NCI-H146 treated with DMSO at 0.1 percent for 48 hours (cell line): ENCODE results near the gene FBXW8.

Source experiments
- DNase-seq: peaks from one replicate; lab custom pipeline; 2025; ENCODE audit not compliant: unreplicated experiment; lab: John Stamatoyannopoulos, UW

Gene FBXW8

DNA sequence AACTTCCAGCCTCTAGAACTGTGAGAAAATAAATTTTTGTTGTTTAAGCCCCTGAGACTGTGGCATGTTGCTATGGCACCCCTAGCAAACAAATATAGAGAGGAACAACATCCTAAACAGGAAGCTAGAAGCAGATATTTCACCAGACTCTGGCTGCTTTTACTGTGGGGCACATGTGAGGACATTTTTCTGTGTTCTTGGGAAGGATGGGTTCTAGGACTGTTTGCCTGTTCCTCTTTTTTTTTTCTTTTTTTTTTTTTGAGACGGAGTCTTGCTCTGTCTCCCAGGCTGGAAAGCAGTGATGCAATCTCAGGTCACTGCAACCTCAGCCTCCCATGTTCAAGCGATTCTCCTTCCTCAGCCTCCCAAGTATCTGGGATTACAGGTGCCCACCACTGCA is 25.3 kb upstream of the FBXW8 start:
- DNase-seq: no peak

DNA sequence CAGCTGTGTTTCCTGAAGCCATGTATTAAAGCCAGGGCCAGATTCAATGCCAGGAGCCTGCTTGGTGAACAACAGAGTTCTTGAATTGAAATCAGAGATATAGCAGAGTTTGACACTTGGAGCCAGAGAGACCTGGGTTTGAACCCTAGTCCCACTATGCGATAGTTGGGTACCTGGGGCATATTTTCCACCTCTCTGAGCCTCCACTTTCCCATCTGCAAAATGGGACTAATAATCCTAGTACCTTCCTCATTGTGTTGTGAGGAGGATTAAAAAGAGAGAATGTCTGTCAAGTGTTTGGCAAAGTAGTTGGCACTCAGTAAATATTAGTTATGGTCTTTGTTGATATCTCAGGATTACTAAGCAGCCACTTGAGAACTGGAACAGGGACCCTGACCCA is 23.5 kb upstream of the FBXW8 start:
- DNase-seq: no peak

DNA sequence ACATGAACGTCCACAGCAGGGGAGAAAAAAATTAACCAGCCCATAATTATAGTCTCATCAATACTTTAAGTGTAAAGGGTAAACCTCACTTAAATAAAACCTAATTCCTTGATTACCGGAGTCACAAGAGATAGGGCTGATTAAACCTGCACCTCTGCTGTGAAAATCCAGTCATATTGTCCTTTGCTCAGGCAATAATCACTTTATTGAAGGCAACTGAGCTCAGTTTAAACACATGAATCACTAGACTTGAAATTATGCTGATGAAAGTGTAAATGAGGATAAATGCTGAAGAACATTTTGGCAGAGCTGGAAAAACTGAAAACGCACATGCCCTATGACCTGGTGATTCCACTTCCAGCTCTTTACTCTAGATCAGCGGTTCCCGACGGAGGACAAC is 22.9 kb upstream of the FBXW8 start:
- DNase-seq: peak; percentile 22

DNA sequence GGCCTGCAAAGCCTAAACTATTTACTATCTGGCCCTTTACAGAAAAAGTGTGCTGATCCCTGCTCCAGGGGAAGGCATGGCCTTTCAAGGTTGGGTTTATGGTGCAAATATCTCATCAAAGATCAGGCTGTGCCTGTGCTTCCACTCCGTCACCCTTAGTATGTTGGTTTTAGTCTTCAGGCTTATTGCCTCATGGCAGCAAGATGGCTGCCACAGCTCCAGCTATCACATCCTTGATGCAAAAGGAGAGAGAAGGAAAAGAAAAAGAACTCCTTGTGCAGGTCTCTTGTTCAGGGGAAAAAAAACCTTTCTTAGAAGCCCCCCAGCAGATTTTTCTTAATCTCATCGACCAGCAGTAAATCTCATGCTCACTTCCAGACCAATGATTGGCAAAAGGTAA is 20.4 kb upstream of the FBXW8 start:
- DNase-seq: no peak

DNA sequence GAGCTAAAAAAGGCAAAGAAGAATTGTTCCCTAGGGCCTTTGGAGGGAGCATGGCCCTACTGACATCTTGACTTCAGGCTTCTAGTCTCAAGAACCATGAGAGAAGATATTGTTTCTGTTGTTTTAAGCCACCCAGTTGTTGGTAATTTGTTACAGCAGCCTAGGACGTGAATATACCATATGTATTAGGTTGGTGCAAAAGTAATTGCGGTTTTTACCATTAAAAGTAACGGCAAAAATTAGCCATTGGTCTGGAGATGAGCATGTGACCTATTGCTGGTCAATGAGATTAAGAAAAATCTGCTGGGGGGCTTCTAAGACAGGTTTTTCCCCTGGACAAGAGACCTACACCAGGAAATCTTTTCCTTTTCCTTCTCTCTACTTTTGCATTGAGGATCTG is 19.7 kb upstream of the FBXW8 start:
- no peak for DNase-seq

DNA sequence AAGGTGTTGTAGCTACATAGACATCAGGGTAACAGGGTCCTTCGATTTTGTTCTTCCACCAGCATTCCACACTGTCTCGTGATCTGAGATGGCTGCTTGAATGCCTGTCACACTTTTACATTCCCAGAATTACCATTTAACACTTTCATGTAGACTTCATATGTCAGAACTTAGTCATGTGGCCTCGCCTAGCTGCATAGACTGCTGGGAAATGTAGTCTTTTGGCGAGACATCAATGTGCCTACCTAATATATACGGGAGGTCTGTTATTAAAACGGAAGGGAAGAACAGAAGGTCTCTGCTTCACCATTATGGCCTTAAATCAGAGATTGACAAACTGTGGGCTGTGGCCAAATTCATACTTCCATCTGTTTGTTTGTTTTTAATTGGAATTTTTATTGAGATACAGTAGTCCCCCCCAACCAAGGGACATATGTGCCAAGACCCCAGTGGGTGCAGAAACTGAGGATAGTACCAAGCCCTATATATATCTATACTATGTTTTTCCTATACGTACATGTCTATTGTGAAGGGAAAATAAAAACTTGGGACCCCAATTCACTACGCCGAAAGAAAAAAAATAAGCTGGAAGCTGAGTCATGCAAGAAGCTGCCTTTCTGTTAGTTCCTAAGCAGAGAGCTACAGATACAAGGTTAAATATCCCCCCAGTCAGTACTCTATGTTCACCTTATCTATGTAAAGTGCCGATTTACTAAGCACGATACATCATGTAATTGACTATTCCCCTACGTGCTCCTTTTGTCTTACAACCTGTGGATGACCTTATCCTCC is 18.2 kb upstream of the FBXW8 start:
- DNase-seq: no peak

GRCh38 chr12:116894913-116895312 is 15.8 kb upstream of the FBXW8 start:
- no peak for DNase-seq

DNA sequence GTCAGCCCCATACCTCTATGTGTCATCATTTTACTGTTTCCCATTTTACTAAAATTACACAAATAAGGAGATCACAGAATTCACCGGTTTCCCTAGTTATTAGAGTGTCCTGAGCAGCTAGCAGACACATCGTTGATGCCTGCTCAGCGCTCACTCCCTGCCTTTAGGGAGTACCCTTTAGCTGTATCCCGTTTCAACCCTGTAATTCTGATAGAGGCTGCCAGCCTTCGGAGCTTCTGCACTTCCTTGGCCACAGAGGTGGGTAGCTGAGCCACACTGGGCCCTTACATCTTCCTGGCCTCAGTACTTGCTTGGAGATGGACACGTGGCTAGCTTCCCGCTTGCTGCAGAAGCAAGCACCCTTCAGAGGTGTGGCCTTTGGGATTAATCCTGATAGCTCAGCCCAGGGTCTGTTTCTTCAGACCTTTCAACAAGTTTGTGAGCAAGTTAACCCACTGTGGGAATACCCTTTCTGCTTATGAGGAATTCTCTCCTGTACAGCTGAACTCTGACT is 14.3 kb upstream of the FBXW8 start:
- DNase-seq: no peak

GRCh38 chr12:116897476-116897875 is 13.3 kb upstream of the FBXW8 start:
- DNase-seq: no peak

DNA sequence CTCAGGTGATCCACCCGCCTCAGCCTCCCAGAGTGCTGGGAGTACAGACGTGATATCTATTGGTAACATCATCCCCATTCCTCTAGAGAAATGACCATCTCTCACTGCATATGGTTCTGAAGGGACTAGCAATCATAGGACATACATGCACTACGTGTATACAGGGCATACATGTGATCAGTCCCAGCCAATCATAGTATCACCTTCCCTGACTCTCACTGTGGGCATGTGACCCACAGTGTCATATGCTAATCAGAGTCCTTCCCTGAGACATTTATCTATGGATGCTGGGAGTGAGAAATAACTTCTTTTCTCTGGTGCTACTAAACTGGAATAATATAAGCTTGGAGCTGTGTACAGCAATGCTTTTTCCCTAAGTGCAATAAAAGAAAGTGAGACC is 12.1 kb upstream of the FBXW8 start:
- no peak for DNase-seq

DNA sequence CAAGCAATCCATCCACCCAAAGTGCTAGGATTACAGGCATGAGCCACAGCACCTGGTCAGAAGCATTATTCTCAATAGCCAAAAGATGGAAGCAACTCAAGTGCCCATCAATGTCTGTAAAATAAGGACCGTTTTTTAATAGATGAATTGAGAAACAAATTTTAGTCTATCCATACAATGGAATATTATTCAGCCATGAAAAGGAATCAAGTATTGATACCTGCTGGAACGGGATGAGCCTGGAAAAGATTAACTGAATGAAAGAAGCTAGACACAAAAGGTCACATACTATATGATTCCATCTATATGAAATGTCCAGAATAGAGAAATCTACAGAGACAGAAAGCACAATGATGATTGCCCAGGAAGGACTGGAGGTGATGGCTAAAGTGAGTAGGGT is 9.1 kb upstream of the FBXW8 start:
- no peak for DNase-seq

- DNase-seq: no peak
Measured at GRCh38 chr12:116903818-116904217, 6.9 kb upstream of the FBXW8 start.

- no peak for DNase-seq
Measured at GRCh38 chr12:116906285-116906684, 4.5 kb upstream of the FBXW8 start.

DNA sequence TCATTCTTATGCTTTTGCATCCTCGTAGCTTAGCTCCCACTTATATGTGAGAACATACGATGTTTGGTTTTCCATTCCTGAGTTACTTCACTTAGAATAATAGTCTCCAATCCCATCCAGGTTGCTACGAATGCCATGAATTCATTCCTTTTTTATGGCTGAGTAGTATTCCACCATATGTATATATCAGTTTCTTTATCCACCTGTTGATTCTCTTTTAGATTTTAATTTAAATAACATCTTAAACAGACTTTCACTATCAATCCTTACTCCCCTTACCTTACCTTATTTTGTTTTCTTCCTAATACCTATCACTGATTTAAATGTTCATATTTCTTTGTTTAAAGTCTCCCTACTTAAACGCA is 488 bp upstream of the FBXW8 start:
- no peak for DNase-seq

- no peak for DNase-seq
Measured at GRCh38 chr12:116915326-116915725, 4.6 kb downstream of the FBXW8 start.

GRCh38 chr12:116916122-116916521 is 5.4 kb downstream of the FBXW8 start:
- no peak for DNase-seq

GRCh38 chr12:116916714-116917114 is 6.0 kb downstream of the FBXW8 start:
- no peak for DNase-seq

DNA sequence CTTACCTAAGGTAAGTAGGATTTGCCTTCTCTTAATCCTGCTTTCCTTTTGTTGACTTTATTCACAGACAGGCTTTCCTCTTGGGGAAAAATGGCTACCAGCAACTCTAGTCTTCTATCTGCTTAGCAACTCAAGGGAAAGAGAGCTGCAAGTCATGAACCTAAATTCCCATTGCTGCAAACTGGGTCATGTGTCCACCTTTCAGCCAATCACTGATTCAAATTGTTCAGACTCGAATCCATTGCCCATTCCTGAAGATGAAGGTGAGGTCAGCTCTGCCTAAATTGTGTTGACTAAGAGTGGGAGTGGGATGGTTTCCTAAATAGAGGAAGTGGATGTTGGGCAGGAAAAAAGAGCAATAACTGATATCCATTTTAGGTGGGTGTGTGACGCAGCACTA is 7.7 kb downstream of the FBXW8 start:
- DNase-seq: no peak

- peak; percentile 13 for DNase-seq
Measured at GRCh38 chr12:116919247-116919661, 8.5 kb downstream of the FBXW8 start.

DNA sequence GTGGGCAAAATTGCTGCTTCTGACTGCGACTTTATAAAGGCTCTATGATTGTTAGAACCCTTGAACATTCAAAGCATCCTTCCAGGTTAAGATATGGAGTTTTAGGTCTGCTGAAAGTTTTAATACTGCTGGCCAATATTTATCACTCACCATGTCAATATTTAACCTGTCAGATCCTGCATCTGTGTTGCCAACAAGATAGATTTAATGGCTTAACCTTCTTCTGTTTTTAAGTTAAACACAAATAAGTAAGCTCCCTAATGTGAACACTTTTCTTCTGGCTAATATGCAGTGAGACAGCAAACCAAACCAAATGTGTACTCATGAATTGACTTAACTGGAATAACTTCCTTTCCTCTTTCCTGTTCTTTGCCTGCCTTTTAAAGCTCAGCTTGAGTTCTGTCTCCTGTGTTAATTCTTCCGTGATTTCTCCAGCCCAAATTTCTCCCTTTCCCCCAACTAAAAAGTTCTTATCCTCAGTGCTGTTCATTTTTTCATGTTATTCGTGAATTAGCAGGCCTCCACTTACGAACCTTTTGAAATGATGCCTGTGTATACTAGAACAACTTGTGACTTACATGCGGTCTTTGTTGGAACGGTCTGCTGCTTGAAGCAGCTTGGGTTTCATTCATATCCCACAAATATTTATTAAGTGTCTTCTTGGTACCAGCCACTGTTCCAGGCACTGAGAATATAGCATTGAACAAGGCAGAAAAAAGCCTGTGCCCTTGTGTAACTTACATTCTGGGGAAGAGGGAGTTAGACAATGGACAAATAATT is 9.1 kb downstream of the FBXW8 start:
- DNase-seq: no peak

GRCh38 chr12:116920939-116921338 is 10.2 kb downstream of the FBXW8 start:
- no peak for DNase-seq

- no peak for DNase-seq
Measured at GRCh38 chr12:116922194-116922897, 11.6 kb downstream of the FBXW8 start.
